Measurements from ENCODE around the gene GALC. TPM values are rescaled to one million over a fixed set of nuclear protein-coding genes. Genes with fewer than 3 reads are reported as not detected.

GALC gene
- polyA plus RNA-seq, 4 donors: 36.6 to 49.5 (median 41.2) TPM

DNA sequence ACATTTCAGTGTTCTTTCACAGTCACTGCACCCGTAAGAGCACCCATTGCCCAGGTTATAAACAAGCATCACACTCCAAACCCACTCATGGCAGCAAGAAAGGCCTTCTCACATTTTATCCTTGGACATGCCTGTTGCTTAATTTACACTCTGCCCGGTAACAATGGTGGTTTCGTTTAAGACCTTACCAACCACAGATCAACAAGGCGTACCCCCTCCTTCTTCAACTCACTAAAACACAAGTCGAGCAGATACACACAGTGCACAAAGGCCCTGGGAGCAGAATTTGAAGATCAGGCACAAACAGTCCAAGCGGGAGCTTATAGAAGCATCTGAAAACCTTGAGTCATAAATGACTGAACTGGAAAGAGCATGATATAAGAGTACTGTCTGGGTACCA is 98.1 kb downstream of the GALC start:
- no peak for DNase-seq (ENCODE audit: low read depth in 4 of 4, low spot score in 2 of 4)

DNA sequence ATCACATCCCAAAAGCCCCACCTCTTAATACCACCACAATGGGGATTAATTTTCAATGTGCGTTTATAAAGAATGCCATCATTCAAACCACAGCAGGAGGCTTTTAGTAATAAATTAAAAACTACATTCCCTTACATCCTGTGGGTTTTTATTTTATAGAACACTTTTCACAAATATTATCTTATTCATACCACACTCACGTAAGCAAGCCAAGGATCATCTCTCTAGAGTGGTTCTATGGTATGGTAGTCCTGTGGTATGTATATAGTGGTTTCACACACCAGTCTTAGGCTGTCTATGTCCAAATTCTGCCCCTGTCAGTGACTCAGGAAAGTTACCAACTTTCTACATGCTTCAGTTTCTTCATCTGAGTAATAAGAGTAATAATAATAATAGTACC is 100.2 kb downstream of the GALC start:
- DNase-seq (ENCODE audit: low read depth in 4 of 4, low spot score in 2 of 4): no peak

GRCh38 chr14:87888136-87888999 is 104.6 kb downstream of the GALC start:
- no peak for DNase-seq (ENCODE audit: low read depth in 4 of 4, low spot score in 2 of 4)

DNA sequence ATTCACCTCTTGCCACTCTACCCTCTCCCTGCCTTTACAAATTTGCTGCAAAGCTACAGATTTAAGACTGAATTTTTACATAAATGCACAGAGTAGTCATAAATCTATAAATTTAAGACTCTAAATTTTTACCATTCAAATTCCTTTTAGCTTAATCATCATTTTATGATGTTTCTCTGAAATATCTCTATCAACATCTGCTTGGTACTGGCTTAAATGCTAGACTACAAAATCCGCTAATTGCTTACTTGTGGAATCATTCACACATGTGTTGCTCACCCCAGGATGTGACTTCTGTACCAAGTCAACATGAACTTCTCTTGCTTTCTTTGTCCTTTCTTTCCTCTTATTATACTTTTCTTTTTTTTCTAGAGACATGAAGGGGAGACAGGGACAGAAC is 109.2 kb downstream of the GALC start:
- DNase-seq (ENCODE audit: low read depth in 4 of 4, low spot score in 2 of 4): no peak

Other genes with a start within 250 kb of the GALC start
- gene GPR65, start 12.0 kb upstream of the GALC start, polyA plus RNA-seq (ENCODE audit: insufficient read length in 4 of 4): under 1 TPM; 0.38 to 0.51 (median 0.43) TPM

Data from left renal cortex interstitium (tissue), 4 donors.